ENCODE results near the gene CCL22.

Gene CCL22

GRCh38 chr16:57347858-57348257, 10.7 kb upstream of the CCL22 start:
- no peak for TF ChIP-seq CTCF (conservative IDR thresholded peaks at IDR 0.05; ENCODE audit: low read depth, low read length)
- no peak for DNase-seq (ENCODE audit: low read depth)
- no peak overlapping the region for H3K4me3 ChIP-seq (ENCODE audit: low read length)

GRCh38 chr16:57348327-57348726, 10.3 kb upstream of the CCL22 start:
- no peak for DNase-seq (ENCODE audit: low read depth)
- TF ChIP-seq CTCF (conservative IDR thresholded peaks at IDR 0.05; ENCODE audit: low read depth, low read length) = no peak
- no peak overlapping the region for H3K4me3 ChIP-seq (ENCODE audit: low read length)

GRCh38 chr16:57349212-57350031, 9.2 kb upstream of the CCL22 start:
- no peak overlapping the region for H3K4me3 ChIP-seq (ENCODE audit: low read length)
- DNase-seq (ENCODE audit: low read depth) = no peak
- no peak for TF ChIP-seq CTCF (conservative IDR thresholded peaks at IDR 0.05; ENCODE audit: low read depth, low read length)

GRCh38 chr16:57352636-57353047, 5.9 kb upstream of the CCL22 start:
- DNase-seq (ENCODE audit: low read depth) = no peak

GRCh38 chr16:57354311-57354710, 4.3 kb upstream of the CCL22 start:
- DNase-seq (ENCODE audit: low read depth) = no peak
- H3K4me3 ChIP-seq (ENCODE audit: low read length) = no peak overlapping the region
- TF ChIP-seq CTCF (conservative IDR thresholded peaks at IDR 0.05; ENCODE audit: low read depth, low read length) = no peak

More at GRCh38 chr16:57352636-57353047, 5.9 kb upstream of the CCL22 start:
- H3K4me3 ChIP-seq (ENCODE audit: low read length) = no peak overlapping the region
- TF ChIP-seq CTCF (conservative IDR thresholded peaks at IDR 0.05; ENCODE audit: low read depth, low read length) = no peak

- no peak overlapping the region for H3K4me3 ChIP-seq (ENCODE audit: low read length)
- no peak for DNase-seq (ENCODE audit: low read depth)
- TF ChIP-seq CTCF (conservative IDR thresholded peaks at IDR 0.05; ENCODE audit: low read depth, low read length) = no peak
Observed at GRCh38 chr16:57355898-57356414, 2.6 kb upstream of the CCL22 start.

- no peak for DNase-seq (ENCODE audit: low read depth)
- H3K4me3 ChIP-seq (ENCODE audit: low read length) = no peak overlapping the region
Observed at GRCh38 chr16:57356547-57356946, 2.0 kb upstream of the CCL22 start.

More at GRCh38 chr16:57356547-57356946, 2.0 kb upstream of the CCL22 start:
- no peak for TF ChIP-seq CTCF (conservative IDR thresholded peaks at IDR 0.05; ENCODE audit: low read depth, low read length)
